ENCODE measurements around the gene LZTFL1.

The LZTFL1 gene

DNA sequence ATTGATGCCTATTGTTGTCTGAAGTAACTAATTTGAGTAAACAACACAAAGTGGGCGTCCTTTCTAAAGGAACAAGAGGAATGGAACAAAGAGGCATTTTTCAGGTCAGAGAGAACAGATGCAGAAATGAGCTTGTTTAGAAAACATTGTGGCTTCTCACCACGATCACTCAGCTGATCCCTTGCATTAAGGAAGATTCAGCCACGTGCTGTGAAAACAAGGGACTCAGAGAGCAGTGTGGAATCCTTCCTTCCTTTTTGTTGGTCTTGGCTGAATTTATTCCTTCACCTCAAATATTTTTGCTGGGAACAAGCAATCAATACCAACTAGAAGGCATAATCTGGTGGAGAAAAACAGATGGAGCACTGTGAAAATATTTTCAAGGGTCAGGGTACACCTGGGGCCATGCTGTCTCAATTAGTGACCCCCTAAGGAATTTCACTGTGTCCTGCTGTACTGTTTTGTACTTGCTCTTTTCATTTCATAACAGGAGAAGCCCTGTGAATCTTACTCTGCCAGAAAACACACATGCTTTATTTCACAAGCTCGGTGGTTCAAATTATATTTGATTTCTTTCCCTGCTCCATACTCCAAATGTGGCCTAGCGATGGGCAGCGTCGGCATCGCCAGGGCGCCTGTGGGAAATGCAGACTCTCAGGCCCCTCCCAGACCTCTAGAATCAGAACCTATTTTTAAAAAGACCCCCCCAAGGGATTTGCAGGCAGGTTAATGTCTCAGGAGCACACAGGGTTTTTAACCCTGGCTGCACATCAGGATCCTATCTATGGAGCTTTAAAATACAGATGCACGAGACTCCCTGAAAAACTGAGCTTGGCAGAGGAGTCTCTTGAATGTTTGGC lies 34.0 kb downstream of the LZTFL1 start:
- DNase-seq (ENCODE audit: low read depth) = no peak

DNA sequence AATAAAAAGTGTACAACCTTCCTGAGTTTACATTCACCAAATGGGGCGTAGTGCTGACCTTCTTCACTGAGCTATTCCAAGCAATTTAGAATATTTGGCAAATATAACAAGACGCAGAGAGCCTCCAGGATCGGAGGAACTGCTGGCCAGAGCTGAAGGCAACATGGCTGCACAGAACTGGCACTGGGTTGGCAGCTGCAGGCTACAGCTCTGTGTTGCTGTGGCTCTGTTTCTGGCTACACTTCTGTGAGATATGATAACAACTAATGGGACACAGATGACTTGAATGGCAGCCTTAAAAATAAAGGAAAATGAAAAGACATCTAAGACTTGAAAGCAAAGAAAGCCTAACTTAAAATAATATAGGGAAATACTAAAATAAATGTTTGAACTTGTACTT lies 34.8 kb downstream of the LZTFL1 start:
- DNase-seq (ENCODE audit: low read depth) = no peak

DNA sequence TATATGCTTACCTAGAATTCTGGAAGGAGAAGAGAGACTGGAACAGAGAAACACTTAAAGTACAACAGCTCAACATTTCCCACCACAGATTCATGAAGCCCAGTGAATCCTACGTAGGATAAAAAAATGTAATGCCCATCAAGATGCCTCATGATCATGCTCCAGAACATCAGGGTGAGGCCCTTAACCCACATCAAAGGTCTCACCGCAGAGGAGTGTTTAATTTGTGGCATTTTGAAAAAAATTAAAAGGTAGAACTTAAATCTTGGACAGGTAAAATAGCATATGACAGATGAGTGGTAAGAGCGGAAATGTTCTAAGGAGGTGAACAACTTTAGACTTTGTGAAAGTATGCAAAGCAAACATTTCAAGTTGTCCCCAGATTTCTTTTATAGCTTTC lies 35.8 kb downstream of the LZTFL1 start:
- DNase-seq (ENCODE audit: low read depth) = no peak

DNA sequence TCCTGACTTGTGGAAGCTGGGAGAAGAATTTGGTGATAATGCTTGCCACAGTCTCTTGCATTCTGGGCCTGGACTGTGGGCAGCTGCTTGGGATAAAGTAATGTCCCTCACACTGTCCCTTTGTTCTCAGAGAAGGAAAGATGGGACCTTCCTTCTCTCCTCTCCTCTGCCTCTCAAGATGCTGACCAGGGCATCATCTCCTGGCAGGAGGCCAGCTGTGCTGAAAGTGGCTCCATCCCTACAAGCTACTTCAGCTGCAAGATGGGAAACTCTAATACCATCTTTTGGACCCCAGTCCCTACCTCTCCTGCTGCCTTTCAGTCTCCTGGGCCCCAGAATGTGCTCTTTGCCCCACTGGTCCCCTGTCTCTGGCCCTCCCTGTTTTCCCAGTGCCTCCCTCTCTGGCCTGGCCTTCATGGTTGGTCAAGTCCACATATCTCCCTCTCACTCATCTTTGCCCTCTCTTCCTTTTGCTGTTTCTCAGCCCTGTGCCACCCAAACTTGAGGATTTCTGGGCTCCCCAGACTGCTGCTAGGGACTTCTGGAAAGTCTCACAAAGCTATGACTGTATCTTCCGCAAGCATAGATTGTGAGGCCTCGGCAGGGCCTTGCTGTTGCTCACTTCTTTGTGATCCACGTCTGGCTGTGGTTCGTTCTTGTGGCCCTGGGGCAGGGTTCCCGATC lies 38.5 kb downstream of the LZTFL1 start:
- no peak for DNase-seq (ENCODE audit: low read depth)

DNA sequence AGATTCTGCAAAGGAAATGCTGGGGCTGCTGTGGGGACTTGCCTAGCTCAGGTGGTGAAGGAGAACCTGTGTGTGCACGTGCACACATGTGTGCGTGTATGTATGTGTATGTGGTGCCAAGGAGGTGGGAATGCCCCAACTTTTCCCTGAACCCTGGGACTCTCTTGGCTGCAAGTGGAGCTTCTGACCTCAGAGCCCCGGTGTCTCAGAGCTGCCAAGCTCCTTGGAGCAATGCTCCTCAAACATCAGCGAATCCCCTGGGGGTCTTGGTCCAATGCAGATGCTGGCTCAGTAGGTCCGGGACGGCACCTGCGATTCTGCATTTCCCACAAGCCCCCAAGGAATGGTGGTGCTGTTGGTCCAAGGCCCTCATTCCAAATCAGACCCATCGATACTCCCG lies 39.8 kb downstream of the LZTFL1 start:
- no peak for DNase-seq (ENCODE audit: low read depth)

DNA sequence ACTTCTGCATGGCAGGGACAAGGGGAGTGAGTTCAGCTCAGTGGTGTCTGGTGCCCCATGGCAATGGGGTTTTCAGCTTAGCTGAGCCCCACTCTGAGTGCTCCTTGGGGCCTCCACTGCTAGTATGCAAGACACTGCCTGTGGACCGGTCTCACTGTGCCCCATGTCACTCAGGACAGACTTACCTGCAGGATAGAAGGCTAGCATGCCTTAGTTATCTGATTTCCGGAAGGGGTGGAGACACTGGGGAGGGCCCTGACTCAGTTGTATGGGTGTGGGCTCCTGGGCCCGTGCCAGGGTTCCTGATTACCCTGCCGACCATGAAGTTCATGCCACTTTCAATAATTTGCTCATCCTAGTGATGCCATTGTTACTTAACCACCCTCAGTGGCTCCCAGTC lies 41.3 kb downstream of the LZTFL1 start:
- DNase-seq (ENCODE audit: low read depth) = no peak

DNA sequence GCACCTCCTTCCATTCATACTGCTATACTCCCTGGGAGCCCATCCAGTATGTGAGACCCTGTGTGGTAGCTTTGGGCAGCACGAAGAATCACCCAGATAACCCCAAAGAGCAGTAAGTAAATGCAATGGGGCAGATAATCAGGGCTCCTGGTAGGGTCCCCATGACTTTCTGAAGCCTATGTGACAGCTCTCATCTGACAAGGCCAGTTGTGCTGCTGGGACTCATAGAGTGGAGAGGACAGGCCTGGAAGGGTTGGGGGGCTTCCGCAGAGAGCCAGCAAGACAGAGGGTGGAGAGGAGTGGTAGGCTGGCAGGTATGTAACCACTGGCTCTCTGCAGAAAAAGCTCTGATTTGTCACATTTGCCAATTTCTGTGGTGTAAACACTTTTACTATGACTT lies 42.3 kb downstream of the LZTFL1 start:
- DNase-seq (ENCODE audit: low read depth) = no peak

DNA sequence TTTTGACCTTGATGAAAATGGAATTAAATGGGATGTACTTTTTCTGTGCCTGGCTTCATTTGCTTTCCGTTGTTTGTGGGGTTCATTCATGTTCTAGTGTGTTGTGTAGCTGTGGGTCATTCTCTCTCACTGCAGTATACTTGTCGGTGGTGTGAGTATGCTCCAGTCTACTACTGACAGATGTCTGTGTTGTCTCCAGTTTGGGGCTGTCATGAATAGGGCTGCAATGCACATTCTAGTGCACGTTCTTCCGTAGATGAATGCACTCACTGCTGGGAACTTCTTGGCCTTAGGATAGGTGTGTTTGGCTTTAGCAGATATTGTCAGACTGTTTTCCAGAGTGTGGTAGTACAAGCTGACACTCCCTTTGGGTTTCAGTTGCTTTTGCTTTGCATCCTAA lies 43.9 kb downstream of the LZTFL1 start:
- no peak for DNase-seq (ENCODE audit: low read depth)

DNA sequence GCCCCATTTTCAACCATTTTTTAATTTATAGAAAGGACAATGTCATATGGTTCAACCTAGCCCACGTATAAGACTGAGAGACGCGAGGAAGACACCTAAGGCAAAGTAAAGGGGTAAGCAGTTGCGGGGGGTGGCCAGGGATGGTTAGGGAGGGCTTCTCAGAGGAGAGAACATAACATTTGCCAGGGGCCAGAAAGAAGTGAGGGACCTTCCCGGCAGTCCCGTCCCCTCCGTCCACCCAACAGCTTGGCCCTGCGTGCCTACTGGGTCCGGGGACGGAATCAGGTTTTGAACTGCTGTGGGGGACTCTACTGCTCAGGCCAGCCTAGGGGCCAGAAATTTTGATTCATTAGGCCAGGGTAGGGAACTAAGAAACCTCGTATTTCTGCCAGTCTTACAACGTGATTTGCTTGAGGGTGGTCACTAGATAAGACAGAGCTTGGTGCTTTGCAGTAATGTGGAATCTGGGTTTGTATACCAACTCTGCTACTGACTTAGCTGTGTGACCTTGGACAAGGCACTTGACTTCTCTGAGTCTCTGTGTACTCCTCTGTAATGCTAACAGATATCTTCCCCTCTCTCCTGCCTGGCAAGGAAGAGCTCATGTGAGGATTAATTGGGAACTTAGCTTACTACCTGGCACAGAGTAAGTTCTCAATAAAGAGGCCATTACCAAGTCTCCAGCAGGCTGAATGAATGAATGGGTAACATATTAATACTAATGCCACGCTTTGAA lies 44.8 kb downstream of the LZTFL1 start:
- no peak for DNase-seq (ENCODE audit: low read depth)

DNA sequence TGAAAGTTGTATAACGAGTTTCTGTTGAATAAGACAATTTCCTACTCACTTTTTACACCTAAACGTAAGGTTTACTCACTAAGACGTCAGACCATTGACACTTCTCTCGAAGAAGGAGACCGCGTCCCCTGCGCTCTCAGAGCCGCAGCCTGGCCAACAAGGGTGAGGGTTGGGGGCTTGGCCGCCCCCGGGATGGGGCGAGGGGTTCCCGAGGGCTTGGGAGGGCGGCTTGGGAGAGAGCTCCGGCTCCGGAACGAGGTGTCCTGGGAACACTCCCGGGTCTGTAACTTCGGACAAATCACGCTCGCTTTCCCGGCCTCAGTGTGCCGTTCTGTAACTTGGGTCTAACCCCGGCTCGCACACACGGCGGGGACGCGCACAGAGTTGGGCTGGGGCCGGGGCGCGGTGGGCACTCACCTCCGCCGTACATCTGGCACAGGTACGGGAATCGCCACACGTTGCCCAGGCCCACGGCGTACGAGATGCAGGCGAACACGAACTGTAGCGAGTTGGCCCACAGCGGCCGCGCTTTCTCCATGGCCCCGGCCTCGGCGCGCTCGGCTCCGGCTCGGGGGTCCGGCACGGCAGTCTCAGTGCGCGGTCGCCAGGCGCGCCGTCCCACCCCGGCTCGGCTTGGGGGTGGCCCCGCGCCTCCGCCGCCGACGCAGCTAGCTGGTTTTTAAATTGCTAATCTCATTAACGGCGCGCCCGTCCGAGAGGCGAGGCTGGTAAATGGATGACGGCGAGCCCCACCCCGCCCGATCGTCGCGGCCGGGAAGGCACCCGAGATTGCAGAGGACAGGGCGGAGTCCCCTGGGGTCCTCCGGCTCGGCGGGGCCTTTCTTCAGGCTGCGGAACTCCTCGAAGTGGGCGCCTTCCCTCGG lies 45.8 kb downstream of the LZTFL1 start, which contains the start of gene SLC6A20:
Gene SLC6A20, minus strand, starts transcription at position 655 of the 884 bp plus-strand sequence. Its CDS starts 117 bp downstream, at position 538.
- no peak for DNase-seq (ENCODE audit: low read depth)

DNA sequence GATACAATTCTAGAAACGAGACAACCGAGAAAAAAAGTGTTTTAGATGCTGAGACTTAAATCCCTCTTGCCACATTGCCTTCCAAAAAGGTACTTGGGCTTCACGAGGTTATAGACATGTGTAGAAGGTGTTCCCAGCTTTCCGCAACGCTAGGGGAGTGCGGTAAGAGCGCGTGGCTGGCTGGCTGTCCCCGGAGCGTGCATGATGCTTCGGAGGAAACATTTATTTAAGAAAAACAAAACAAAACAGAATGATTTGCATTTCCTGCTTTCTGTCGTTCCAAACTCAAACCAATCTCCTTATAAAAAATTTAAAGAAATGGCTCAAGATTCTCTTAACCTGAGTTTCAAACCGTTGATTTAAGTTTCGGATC lies 46.4 kb downstream of the LZTFL1 start:
- DNase-seq (ENCODE audit: low read depth) = no peak

DNA sequence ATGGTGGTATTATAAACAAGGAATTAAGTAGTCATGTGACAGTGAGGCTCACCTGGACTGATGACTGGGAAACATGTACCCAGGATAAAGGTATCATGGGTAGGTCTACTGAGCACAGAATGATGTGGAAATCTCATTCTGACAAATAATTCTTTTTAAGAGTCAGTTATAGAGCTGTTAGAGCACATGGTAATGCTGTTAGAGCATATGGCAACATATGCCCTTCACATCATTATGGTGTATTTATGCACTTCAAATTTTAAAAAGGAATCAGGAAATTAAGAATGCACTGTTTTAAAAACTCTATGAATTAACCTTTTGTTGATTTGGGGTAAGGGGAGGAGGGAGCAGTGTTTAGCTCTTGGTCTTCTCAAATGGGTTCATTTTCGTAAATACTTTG lies 47.3 kb downstream of the LZTFL1 start:
- DNase-seq (ENCODE audit: low read depth) = no peak

DNA sequence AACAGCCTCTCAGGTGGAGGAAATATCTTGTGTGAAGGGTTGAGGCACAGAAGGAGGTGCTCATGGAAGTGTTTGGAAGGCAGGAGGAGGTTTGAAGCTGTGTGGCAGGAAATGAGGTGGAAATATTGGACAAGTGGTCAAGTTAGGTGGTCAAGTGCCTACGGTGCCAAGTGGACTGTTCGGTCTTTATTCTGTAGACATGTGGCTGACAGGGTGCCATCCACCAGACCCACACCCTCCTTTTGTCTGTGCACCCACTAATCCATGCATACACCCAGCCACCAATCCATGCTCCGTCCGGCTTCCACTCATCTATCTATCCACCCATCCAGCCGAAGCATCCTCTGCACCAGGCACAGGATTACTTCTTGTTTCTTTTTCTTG lies 47.8 kb downstream of the LZTFL1 start:
- no peak for DNase-seq (ENCODE audit: low read depth)

DNA sequence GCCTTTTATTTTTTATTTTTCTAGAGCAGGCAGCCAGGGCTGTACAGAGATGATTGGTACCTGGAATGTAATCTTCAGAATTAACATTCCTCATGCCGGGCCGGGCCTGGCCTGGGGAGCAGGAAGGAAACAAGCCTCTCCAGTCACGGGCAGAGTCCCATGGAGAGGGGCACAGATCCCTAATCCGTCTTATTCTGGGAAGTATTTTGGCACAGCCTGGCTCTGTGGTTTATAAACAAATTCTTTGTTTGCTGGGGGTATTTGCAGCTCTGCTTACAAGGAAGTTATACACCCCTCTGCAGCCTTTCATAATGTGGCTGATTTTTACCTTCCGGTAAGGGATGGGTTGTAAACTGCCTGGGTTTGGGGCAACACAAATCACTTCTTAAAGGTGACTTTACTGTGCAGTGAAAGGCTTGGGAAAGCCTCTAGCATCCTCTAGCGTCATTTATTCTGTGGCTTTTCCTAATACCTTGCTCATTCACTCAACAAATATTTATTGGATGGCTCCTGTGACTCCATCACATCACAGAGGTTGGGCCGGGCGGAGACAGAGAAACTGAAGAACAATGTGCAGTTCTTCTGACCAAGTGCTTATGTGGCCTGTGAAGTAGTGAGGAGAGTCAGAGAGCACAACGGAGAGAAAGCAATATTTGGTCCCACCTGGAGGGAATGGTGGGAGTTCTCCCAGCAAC lies 48.3 kb downstream of the LZTFL1 start:
- no peak for DNase-seq (ENCODE audit: low read depth)

DNA sequence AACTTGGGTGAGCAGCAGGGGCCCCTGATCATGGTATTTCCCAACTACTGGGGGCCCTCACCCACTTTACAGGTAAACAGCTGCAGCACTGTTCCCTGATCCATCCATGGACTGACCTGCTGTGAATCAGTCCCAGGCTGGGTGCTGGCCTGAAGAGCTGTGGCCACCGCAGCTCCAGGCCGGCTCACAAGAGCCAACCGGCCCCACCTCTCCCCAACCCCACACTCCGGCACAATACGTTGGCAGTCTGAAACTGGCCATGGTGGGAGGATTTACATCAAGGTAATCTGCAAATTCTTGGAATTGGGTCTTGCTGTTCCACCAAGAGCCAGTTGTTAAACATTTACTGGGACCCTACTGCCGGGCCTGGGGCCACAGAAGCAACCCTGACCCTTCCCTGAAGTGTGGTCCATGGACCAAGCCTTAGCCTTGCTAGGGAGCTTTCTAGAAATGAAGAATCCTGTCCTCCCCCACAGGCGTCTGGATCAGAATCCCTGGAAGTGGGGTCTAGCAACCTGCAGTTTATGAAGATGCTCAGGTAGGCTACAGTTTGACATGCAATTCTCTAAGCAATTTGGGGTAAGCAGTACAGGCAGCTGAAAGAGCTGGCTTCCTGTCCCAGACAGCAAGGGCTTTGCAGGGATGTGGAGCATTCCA lies 49.3 kb downstream of the LZTFL1 start:
- DNase-seq (ENCODE audit: low read depth) = no peak

DNA sequence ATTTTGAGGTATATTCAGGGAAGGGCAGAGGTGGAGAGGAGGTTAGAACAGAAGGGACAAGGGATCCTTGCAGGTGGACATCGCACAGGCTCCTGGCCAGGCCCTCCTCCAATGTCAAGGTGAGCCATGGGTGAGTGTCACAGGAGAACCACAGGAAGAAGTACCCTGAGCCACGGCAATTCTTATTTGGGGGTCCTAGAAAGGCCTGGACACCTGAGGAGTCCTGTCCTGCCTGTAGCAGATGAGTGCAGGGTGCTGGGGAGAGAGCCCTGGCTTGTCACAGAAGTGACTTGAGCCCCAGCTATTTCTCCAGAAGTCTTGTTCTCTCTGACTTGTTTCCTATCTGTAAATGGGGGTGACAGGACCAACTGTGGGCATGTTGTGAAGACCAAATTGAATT lies 49.9 kb downstream of the LZTFL1 start:
- DNase-seq (ENCODE audit: low read depth) = no peak

DNA sequence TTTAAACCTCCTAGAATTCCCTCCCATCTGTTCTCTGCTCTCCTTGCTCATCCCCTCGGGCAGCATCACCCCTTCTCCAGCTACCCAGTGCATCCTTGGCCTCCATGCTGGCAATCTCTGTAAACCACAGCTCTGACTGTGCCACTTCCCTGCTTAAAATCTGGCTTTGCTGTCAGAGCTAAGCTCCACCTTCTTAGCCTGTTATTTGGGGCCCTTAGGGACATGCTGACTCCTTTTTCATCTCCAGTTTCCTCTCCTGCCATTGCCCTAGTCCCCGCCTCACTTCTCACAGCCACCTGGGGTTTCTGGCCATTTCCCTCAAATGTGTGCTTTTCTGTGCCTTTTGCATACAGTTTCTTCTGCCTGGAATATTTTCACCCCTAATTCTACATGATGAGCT lies 51.3 kb downstream of the LZTFL1 start:
- no peak for DNase-seq (ENCODE audit: low read depth)

DNA sequence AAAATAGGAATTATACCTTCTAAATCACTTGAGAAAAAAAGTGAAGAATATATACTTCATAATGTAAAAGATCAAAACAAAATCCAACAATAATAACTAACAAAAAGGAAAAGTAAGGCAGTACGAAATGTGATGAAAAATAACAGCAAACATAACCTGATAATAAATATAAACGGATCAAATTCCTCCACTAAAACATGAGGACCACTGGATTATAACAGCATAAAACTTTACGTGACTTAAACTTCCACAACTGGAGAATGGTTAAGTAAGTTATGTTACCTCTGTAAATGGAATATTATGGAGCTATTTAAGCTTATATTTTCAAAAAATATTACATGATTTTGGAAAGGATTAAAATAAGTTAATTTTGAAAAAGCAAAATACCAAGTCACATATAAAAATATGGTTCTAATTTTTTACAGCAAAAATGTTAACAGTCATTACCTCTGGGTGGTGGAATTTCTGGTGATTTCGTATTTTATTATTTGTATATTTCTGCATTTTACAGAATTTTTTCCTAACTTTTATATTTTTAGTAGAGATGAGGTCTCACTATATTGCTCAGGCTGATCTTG lies 52.6 kb downstream of the LZTFL1 start:
- no peak for DNase-seq (ENCODE audit: low read depth)

DNA sequence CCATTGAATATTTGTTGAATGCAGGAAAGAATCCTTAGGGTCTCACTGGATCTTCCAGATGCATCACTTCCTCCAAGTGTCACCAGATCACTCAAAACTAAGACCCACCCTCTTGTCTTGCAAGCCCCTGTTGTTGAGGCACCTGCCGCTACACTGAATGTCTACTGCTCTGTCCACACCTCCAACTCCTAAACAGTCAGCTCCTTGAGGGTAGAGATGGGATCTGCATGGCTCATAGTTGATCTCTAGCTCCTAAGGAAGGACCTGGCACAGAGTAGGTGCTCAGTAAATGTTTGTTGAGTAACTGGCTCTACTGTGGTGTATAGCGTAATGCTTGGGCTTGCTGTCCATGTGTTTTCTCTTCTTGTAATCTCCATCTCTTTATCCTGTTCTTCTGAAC lies 54.4 kb downstream of the LZTFL1 start:
- no peak for DNase-seq (ENCODE audit: low read depth)

DNA sequence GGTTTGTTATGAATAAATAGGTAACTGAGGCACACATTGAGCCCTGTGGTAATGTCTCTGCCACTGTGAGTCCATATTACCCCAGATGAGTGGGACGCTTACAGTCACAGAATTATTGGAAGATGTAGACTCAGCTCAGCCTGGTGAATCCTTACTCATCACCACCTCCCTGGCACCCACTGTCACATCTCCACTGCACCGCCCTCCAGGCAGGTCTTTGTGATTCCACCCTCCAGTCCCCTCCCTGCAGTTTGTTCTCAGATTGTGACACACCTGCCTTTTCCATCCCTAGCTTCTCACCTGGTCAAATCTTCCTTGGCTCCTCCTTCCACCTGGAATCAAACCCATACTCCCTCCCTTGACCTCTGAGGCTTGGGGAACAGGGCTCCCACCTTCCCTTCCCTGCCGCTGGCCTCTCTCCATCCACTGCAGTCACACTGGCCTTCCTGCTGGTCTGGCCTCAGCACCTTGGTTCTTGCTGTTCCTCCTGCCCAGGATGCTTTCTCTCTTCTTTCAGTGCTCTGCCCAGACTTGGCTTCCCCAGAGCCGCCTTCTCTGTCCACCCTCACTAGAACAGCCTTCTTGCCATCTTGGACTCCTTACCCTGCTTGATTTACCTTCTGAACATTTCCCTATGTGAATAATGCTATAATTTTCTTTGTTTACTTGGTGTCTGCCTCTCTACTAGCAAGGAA lies 55.0 kb downstream of the LZTFL1 start:
- no peak for DNase-seq (ENCODE audit: low read depth)
